ENCODE data around the gene CLPSL2.

- TF ChIP-seq, protein P1, sequence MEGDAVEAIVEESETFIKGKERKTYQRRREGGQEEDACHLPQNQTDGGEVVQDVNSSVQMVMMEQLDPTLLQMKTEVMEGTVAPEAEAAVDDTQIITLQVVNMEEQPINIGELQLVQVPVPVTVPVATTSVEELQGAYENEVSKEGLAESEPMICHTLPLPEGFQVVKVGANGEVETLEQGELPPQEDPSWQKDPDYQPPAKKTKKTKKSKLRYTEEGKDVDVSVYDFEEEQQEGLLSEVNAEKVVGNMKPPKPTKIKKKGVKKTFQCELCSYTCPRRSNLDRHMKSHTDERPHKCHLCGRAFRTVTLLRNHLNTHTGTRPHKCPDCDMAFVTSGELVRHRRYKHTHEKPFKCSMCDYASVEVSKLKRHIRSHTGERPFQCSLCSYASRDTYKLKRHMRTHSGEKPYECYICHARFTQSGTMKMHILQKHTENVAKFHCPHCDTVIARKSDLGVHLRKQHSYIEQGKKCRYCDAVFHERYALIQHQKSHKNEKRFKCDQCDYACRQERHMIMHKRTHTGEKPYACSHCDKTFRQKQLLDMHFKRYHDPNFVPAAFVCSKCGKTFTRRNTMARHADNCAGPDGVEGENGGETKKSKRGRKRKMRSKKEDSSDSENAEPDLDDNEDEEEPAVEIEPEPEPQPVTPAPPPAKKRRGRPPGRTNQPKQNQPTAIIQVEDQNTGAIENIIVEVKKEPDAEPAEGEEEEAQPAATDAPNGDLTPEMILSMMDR (IDR thresholded peaks at IDR 0.05; ENCODE audit: low read length), result no peak
- no peak for TF ChIP-seq EZH2 (optimal IDR thresholded peaks at IDR 0.05; ENCODE audit: low read depth, low read length)
Measured at GRCh38 chr6:35754452-35755277, 21.7 kb upstream of the CLPSL2 start.

Data from MM.1S (cell line).